Gastrocnemius medialis (tissue), 4 donors: ENCODE measurements around the gene RINT1.

Experiments used
- POLR2A ChIP-seq, 2 donors: fragments of 450-650 bp; IDR thresholded peaks; one replicate each; pipeline ENCODE4 v1.6.1; 2017; ENCODE audit warnings: antibody characterized with exemption in 2 of 2, mild to moderate bottlenecking in 2 of 2, moderate library complexity in 2 of 2
- TF ChIP-seq, protein P1 (sequence below), 5 experiments: fragments of 450-650 bp in 3 of 5; fragments of 200-600 bp in 2 of 5; sonication (generic) in 2 of 5; IDR thresholded peaks in 4 of 5; conservative IDR thresholded peaks in 1 of 5; 1 replicate in 4 of 5; 2 replicates in 1 of 5; pipeline ENCODE4 v1.5.1; 2016 to 2019; ENCODE audit warnings: antibody characterized with exemption in 5 of 5, mild to moderate bottlenecking in 3 of 5, moderate library complexity in 3 of 5

DNA sequence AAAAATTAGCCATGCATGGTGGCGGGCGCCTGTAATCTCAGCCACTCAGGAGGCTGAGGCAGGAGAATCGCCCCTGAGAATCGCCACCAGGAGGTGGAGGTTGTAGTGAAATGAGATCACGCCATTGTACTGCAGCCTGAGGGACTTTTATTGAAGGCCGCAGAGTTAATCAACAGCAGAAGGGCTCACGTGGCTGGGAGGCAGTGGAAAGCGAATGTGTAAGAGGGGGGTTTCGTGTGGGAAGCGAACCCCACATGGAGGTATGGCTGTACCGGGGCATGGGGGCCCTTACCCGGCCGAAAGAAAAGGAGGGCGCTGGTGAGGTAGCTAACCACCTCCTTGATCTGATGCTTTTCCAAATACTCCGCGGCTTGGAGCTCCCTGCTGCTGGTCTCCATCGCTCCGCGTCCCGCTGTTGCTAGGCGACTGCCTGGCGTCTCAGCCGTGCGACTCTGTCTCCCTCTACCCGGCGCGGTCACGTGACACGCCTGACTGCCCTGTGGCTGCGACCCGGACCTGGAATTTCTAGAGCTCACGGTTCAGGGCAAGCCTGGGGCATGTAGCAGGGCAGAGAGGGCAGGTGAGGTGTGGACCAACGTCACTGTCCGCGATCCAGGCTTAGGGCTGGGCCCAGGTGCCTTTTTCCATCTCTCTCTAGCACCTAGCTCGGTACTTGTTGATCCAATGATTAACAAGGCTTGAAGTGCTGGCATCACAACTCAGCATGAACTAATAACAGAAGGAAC, 49.2 kb downstream of the RINT1 start, which contains the start of gene EFCAB10:
- TF ChIP-seq, protein P1, sequence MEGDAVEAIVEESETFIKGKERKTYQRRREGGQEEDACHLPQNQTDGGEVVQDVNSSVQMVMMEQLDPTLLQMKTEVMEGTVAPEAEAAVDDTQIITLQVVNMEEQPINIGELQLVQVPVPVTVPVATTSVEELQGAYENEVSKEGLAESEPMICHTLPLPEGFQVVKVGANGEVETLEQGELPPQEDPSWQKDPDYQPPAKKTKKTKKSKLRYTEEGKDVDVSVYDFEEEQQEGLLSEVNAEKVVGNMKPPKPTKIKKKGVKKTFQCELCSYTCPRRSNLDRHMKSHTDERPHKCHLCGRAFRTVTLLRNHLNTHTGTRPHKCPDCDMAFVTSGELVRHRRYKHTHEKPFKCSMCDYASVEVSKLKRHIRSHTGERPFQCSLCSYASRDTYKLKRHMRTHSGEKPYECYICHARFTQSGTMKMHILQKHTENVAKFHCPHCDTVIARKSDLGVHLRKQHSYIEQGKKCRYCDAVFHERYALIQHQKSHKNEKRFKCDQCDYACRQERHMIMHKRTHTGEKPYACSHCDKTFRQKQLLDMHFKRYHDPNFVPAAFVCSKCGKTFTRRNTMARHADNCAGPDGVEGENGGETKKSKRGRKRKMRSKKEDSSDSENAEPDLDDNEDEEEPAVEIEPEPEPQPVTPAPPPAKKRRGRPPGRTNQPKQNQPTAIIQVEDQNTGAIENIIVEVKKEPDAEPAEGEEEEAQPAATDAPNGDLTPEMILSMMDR (IDR thresholded peaks at IDR 0.05 in 4 of 5, conservative IDR thresholded peaks at IDR 0.05 in 1 of 5): no peak
- TF ChIP-seq POLR2A (IDR thresholded peaks at IDR 0.05): no peak
